ENCODE results near the gene KSR1.

- TF ChIP-seq CTCF (IDR thresholded peaks at IDR 0.05) (no peak), POLR2A (IDR thresholded peaks at IDR 0.05) (no peak)
Measured at GRCh38 chr17:27439342-27439741, 16.9 kb upstream of the KSR1 start.
